ENCODE data around the gene MCF2L. TPM values are rescaled to one million over a fixed set of nuclear protein-coding genes. Genes with fewer than 3 reads are reported as not detected.
A peak's percentile ranks its signal among the peaks of the same experiment; 100 is the strongest.

The MCF2L gene, protein sequence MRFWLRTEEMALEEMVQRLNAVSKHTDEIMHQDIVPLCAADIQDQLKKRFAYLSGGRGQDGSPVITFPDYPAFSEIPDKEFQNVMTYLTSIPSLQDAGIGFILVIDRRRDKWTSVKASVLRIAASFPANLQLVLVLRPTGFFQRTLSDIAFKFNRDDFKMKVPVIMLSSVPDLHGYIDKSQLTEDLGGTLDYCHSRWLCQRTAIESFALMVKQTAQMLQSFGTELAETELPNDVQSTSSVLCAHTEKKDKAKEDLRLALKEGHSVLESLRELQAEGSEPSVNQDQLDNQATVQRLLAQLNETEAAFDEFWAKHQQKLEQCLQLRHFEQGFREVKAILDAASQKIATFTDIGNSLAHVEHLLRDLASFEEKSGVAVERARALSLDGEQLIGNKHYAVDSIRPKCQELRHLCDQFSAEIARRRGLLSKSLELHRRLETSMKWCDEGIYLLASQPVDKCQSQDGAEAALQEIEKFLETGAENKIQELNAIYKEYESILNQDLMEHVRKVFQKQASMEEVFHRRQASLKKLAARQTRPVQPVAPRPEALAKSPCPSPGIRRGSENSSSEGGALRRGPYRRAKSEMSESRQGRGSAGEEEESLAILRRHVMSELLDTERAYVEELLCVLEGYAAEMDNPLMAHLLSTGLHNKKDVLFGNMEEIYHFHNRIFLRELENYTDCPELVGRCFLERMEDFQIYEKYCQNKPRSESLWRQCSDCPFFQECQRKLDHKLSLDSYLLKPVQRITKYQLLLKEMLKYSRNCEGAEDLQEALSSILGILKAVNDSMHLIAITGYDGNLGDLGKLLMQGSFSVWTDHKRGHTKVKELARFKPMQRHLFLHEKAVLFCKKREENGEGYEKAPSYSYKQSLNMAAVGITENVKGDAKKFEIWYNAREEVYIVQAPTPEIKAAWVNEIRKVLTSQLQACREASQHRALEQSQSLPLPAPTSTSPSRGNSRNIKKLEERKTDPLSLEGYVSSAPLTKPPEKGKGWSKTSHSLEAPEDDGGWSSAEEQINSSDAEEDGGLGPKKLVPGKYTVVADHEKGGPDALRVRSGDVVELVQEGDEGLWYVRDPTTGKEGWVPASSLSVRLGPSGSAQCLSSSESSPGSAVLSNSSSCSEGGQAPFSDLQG
- total RNA-seq (10 to 100 TPM in 4 of 5 experiments, under 1 TPM in 1; 0.51 to 32.6 (median 21.9) TPM), polyA plus RNA-seq (1 to 10 TPM; 1.9 to 4.7 TPM), total RNA-seq (40.5 reads per million, percentile 66 among the genes with 10 or more reads in this experiment)

DNA sequence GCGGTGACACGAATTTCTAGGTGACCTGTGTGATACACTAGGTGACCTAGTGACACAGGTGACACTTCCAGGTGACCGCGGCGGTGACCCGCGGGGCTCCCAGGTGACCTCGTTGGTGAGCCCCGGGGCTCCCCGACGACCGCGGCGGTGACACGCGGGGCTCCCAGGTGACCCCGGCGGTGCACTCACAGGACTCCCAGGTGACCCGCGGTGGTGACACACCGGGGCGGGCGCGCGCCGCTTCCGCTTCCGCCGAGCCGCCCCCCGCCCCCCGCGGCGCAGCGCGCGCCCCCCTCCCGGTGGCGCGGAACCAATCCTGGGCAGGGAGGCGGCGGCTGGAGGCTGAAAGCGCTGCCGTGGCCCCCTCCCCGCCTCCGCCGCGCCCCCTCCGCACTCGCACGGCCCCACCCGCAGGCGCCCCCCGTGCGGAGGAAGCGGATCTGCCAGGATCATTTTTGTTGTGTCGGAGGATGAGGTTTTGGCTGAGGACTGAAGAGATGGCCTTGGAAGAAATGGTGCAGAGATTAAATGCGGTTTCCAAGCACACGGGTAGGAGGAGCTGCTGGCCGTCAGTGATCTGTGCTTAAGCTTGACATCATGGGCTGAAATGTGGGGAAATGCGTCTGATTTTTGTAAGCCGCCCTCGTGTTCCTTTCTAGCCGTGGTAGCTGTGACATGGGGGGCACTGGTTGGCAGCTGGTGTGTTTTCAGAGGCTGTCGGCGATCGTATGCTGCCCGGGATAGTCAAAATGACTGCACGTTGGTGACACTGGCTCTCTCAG lies at the start of gene MCF2L:
TSS of gene MCF2L (plus strand) at position 305 of the 782 bp plus-strand sequence. CDS start at position 471, 166 bp downstream.
- CTCF ChIA-PET, result interaction anchor here (0.5 to 1.5 kb wide), 3 partner anchors 26 to 62 kb away, joined by 3 to 8 read pairs (median 4); no protein-coding TSS in a partner anchor
- no peaks in the 10 kb centered on the region for H3K9me3 ChIP-seq (ENCODE audit: control insufficient read depth in 2 of 3, low read length in 3 of 3)
- Mint-ChIP-seq H3K4me1 (peaks cover 9 to 57% (median 42%) of the 10 kb centered on the region in 7 donors), H3K4me3 (peak within 1 kb of the TSS; percentile 89 to 100 (median 94)), H3K9me3 (peaks cover 0 to 6% (median 0%) of the 10 kb centered on the region in 11 donors), H3K36me3 (peaks cover 3 to 8% (median 5%) of the 10 kb centered on the region in 5 donors), H3K27ac (peak within 1 kb of the TSS; percentile 67 to 97 (median 94)), H3K27me3 (peaks cover 0 to 35% (median 0%) of the 10 kb centered on the region in 5 donors)
- no peaks in the 10 kb centered on the region for H3K27me3 ChIP-seq (ENCODE audit: control insufficient read depth in 2 of 2, insufficient read depth in 2 of 2, low read length in 2 of 2)
- peak; percentile 83 for ATAC-seq
- H3K36me3 ChIP-seq (ENCODE audit: control insufficient read depth in 2 of 3, insufficient read depth in 3 of 3, low read length in 3 of 3), result peaks cover 0 to 2% (median 0%) of the 10 kb centered on the region in 3 experiments
- intact Hi-C loops (cut with micrococcal nuclease), result loop anchor here (1.0 to 2.0 kb wide), 6 partner anchors 26 to 328 kb away; partner anchors contain the start of genes LAMP1 (in 1 of the 2) and PCID2 (in 1 of the 2)
- peaks cover 10 to 14% of the 10 kb centered on the region in 2 donors for H3K4me1 ChIP-seq (ENCODE audit: control insufficient read depth in 2 of 2, insufficient read depth in 2 of 2, low read length in 2 of 2)
- DNase-seq, result peak; percentile 33 to 80 (median 78)
- H3K27ac ChIP-seq (ENCODE audit: low read depth, low read length), result peak within 1 kb of the TSS; percentile 62
- H3K4me3 ChIP-seq (ENCODE audit: low read length), result peak within 1 kb of the TSS; percentile 73
- POLR2A ChIA-PET, result interaction anchor here (1.0 to 1.8 kb wide), 4 partner anchors 8 to 329 kb away, joined by 3 to 8 read pairs (median 3); partner anchors contain the start of gene CUL4A

DNA sequence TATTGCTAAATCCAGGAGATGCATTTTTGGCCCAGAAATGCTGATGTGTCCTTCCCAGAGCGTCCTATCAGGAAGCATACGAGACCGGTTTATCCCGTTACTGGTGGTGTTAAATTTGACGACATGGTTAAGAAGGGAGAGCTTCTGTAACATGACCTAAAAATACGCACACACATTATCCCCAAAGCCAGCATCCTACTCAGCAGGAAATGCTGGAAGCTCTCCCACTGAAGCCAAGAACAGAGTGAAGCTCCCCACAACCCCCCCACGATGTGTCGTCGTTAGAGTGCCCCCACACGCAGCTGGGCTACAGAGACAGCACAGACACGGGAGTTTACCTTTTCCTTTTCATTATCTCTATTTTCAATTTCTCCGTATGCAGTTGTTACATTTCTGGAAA lies 45.1 kb upstream of the MCF2L start:
- CTCF ChIA-PET, result interaction anchor here (0.7 kb wide), 1 partner anchor 1591 kb away, joined by 3 read pairs; no protein-coding TSS in a partner anchor
- intact Hi-C loops (cut with micrococcal nuclease), result no loop called here
- no peak overlapping the region for H3K4me3 ChIP-seq (ENCODE audit: low read length)
- Mint-ChIP-seq H3K4me1 (peaks cover 0 to under 1% (median 0%) of the 10 kb centered on the region in 7 donors), H3K27me3 (peaks cover 0 to 33% (median 28%) of the 10 kb centered on the region in 5 donors), H3K27ac (no peak overlapping the region), H3K4me3 (no peak overlapping the region), H3K36me3 (no peaks in the 10 kb centered on the region), H3K9me3 (peaks cover 0 to 1% (median 0%) of the 10 kb centered on the region in 11 donors)
- ATAC-seq (no peak), DNase-seq (no peak)
- H3K4me1 ChIP-seq (ENCODE audit: control insufficient read depth in 2 of 2, insufficient read depth in 2 of 2, low read length in 2 of 2), result no peaks in the 10 kb centered on the region
- no peaks in the 10 kb centered on the region for H3K9me3 ChIP-seq (ENCODE audit: control insufficient read depth in 2 of 3, low read length in 3 of 3)
- no peaks in the 10 kb centered on the region for H3K36me3 ChIP-seq (ENCODE audit: control insufficient read depth in 2 of 3, insufficient read depth in 3 of 3, low read length in 3 of 3)
- no peak overlapping the region for H3K27ac ChIP-seq (ENCODE audit: low read depth, low read length)
- H3K27me3 ChIP-seq (ENCODE audit: control insufficient read depth in 2 of 2, insufficient read depth in 2 of 2, low read length in 2 of 2), result no peaks in the 10 kb centered on the region
- POLR2A ChIA-PET, result no interaction called here

DNA sequence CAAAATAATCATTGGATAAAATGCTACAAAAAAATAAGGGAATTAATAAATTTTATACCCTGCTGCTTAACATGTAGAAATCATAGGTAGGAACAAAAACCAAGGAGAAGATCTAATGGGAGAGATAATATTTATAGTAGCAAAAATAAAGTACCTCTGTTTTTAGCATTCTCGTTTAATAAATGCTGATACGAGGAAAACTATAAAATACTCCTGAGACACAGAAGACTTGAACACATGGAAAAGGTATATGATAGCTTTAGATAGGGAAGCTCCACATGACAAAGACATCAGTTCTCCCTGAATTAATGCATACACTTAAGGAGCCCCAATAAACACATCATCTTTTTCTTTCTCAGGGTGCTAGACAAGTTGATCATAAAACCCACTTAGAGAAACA lies 44.6 kb upstream of the MCF2L start:
- ChIA-PET POLR2A (no interaction called here), CTCF (interaction anchor here (0.7 kb wide), 1 partner anchor 1592 kb away, joined by 3 read pairs; no protein-coding TSS in a partner anchor)
- H3K4me1 ChIP-seq (ENCODE audit: control insufficient read depth in 2 of 2, insufficient read depth in 2 of 2, low read length in 2 of 2), result no peaks in the 10 kb centered on the region
- no peak for DNase-seq
- Mint-ChIP-seq H3K4me3 (no peak overlapping the region), H3K36me3 (no peaks in the 10 kb centered on the region), H3K27ac (no peak overlapping the region), H3K27me3 (peaks cover 0 to 37% (median 32%) of the 10 kb centered on the region in 5 donors), H3K9me3 (peaks cover 0 to 3% (median 0%) of the 10 kb centered on the region in 11 donors), H3K4me1 (peaks cover 0 to 4% (median 4%) of the 10 kb centered on the region in 7 donors)
- no peak overlapping the region for H3K27ac ChIP-seq (ENCODE audit: low read depth, low read length)
- H3K9me3 ChIP-seq (ENCODE audit: control insufficient read depth in 2 of 3, low read length in 3 of 3), result no peaks in the 10 kb centered on the region
- H3K27me3 ChIP-seq (ENCODE audit: control insufficient read depth in 2 of 2, insufficient read depth in 2 of 2, low read length in 2 of 2), result peaks cover 0 to 2% of the 10 kb centered on the region in 2 donors
- no peak overlapping the region for H3K4me3 ChIP-seq (ENCODE audit: low read length)
- ATAC-seq, result no peak
- intact Hi-C loops (cut with micrococcal nuclease), result no loop called here
- no peaks in the 10 kb centered on the region for H3K36me3 ChIP-seq (ENCODE audit: control insufficient read depth in 2 of 3, insufficient read depth in 3 of 3, low read length in 3 of 3)

DNA sequence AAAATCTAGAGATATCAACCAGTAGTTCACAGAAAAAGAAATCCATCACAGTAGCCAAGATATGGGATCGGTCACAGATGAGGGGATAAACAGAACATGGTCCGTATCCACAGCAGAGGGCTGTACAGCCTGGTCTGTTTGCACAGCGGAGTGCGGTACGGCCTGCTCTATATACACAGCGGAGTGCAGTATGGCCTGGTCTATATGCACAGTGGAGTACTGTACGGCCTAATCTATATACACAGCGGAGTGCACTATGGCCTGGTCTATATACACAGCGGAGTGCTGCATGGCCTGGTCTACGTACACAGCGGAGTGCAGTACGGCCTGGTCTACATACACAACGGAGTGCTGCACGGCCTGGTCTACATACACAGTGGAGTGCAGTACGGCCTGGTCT lies 43.0 kb upstream of the MCF2L start:
- no peak overlapping the region for H3K4me3 Mint-ChIP-seq
- H3K9me3 Mint-ChIP-seq, result peaks cover 0 to 3% (median 0%) of the 10 kb centered on the region in 11 donors
- Histone ChIP-seq H3K27me3 (ENCODE audit: control insufficient read depth in 2 of 2, insufficient read depth in 2 of 2, low read length in 2 of 2) (peaks cover 4 to 5% of the 10 kb centered on the region in 2 donors), H3K4me3 (ENCODE audit: low read length) (no peak overlapping the region), H3K27ac (ENCODE audit: low read depth, low read length) (no peak overlapping the region), H3K9me3 (ENCODE audit: control insufficient read depth in 2 of 3, low read length in 3 of 3) (no peaks in the 10 kb centered on the region), H3K36me3 (ENCODE audit: control insufficient read depth in 2 of 3, insufficient read depth in 3 of 3, low read length in 3 of 3) (no peaks in the 10 kb centered on the region), H3K4me1 (ENCODE audit: control insufficient read depth in 2 of 2, insufficient read depth in 2 of 2, low read length in 2 of 2) (no peaks in the 10 kb centered on the region)
- ChIA-PET CTCF (no interaction called here), POLR2A (no interaction called here)
- peaks cover 4 to 12% (median 10%) of the 10 kb centered on the region in 7 donors for H3K4me1 Mint-ChIP-seq
- no peak for DNase-seq
- H3K27me3 Mint-ChIP-seq, result peaks cover 6 to 44% (median 36%) of the 10 kb centered on the region in 5 donors
- no peak overlapping the region for H3K27ac Mint-ChIP-seq
- intact Hi-C loops (cut with micrococcal nuclease), result no loop called here
- no peaks in the 10 kb centered on the region for H3K36me3 Mint-ChIP-seq
- peak; percentile 20 for ATAC-seq

DNA sequence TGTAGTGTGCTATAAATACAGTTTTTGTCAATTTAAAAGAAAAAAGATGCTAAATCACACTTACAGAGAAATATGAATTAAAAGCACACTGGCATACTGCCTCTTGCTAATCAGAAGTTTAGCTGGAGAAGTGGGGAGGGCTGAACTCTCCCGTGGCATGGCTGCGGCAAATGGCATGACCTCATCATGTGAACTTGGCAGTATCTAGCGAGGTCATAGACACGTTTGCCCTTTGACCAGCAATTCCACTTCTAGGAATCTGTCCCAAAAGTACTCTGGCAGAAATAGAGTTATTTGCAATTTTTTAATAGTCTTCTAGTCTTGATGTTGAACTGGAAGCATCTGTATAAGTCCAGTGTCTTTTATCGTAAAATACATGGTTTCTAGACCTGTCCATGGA lies 42.0 kb upstream of the MCF2L start:
- CTCF ChIA-PET, result no interaction called here
- H3K27me3 Mint-ChIP-seq, result peaks cover 6 to 50% (median 42%) of the 10 kb centered on the region in 5 donors
- intact Hi-C loops (cut with micrococcal nuclease), result no loop called here

More for the DNA sequence above, 42.0 kb upstream of the MCF2L start:
- Mint-ChIP-seq H3K4me3 (no peak overlapping the region), H3K36me3 (no peaks in the 10 kb centered on the region), H3K9me3 (peaks cover 0 to 3% (median 0%) of the 10 kb centered on the region in 11 donors), H3K4me1 (peaks cover 4 to 19% (median 10%) of the 10 kb centered on the region in 7 donors), H3K27ac (no peak overlapping the region)
- H3K4me3 ChIP-seq (ENCODE audit: low read length), result no peak overlapping the region
- H3K27ac ChIP-seq (ENCODE audit: low read depth, low read length), result no peak overlapping the region
- H3K27me3 ChIP-seq (ENCODE audit: control insufficient read depth in 2 of 2, insufficient read depth in 2 of 2, low read length in 2 of 2), result peaks cover 4 to 5% of the 10 kb centered on the region in 2 donors
- no peaks in the 10 kb centered on the region for H3K4me1 ChIP-seq (ENCODE audit: control insufficient read depth in 2 of 2, insufficient read depth in 2 of 2, low read length in 2 of 2)
- no peaks in the 10 kb centered on the region for H3K36me3 ChIP-seq (ENCODE audit: control insufficient read depth in 2 of 3, insufficient read depth in 3 of 3, low read length in 3 of 3)
- no peaks in the 10 kb centered on the region for H3K9me3 ChIP-seq (ENCODE audit: control insufficient read depth in 2 of 3, low read length in 3 of 3)
- POLR2A ChIA-PET, result no interaction called here
- no peak for ATAC-seq
- DNase-seq, result no peak

Measured in naive thymus-derived CD4-positive, alpha-beta T cell (primary cell).